HUDEP-2 (cell line): Measurements from ENCODE around the gene BMX.

Experiments
- DNase-seq, 76 experiments: peaks; one replicate each; lab custom pipeline; 2025; ENCODE audit not compliant: unreplicated experiment in 76 of 76; lab: John Stamatoyannopoulos, UW

The BMX gene

GRCh38 chrX:15566244-15566643, 65.6 kb downstream of the BMX start:
- DNase-seq: peak in 10 of 76 experiments; percentile 1 to 26 (median 14)

- DNase-seq: no peak
These were observed 66.7 kb downstream of the BMX start for GRCh38 chrX:15567267-15567666.

- DNase-seq: peak in 3 of 76 experiments; percentile 0 to 8 (median 0)
These were observed 67.4 kb downstream of the BMX start for GRCh38 chrX:15567886-15568616.

- no peak for DNase-seq
These were observed 69.5 kb downstream of the BMX start for GRCh38 chrX:15570145-15570544.

- no peak for DNase-seq
These were observed 73.4 kb downstream of the BMX start for GRCh38 chrX:15574017-15574416.

GRCh38 chrX:15576019-15576418, 75.4 kb downstream of the BMX start:
- DNase-seq: no peak

- DNase-seq: peak in 75 of 76 experiments; percentile 8 to 94 (median 75)
These were observed 79.5 kb downstream of the BMX start for GRCh38 chrX:15579778-15580747.

GRCh38 chrX:15594371-15594770, 93.8 kb downstream of the BMX start:
- peak in 2 of 76 experiments; percentile 0 to 1 for DNase-seq

GRCh38 chrX:15598026-15598425, 97.4 kb downstream of the BMX start:
- no peak for DNase-seq

- DNase-seq: no peak
These were observed 98.9 kb downstream of the BMX start for GRCh38 chrX:15599461-15599860.

GRCh38 chrX:15600049-15600448, 99.4 kb downstream of the BMX start:
- DNase-seq: no peak

GRCh38 chrX:15600745-15601144, 100.1 kb downstream of the BMX start, which contains the start of gene ACE2:
ACE2 (minus strand) TSS chrX:15600960; CDS start chrX:15600911, 49 bp downstream.
- no peak for DNase-seq

GRCh38 chrX:15601932-15602331, 101.3 kb downstream of the BMX start:
- no peak for DNase-seq

- no peak for DNase-seq
These were observed 102.2 kb downstream of the BMX start for GRCh38 chrX:15602761-15603160.

GRCh38 chrX:15605226-15605625, 104.6 kb downstream of the BMX start:
- no peak for DNase-seq
